K562 (cell line): ENCODE data around the gene KCTD7. TPM values are rescaled to one million over a fixed set of nuclear protein-coding genes. Genes with fewer than 3 reads are reported as not detected.

Source experiments
- ARID4B ChIP-seq: sonication (generic); formaldehyde crosslinking; IDR thresholded peaks from 2 replicates; pipeline ENCODE4 v1.8.0; 2022; ENCODE audit warnings: mild to moderate bottlenecking, missing genetic modification reagents
- ATF2 ChIP-seq: sonication (generic); formaldehyde crosslinking; IDR thresholded peaks from 2 replicates; pipeline ENCODE4 v1.8.1; 2022; ENCODE audit warnings: missing genetic modification reagents
- E2F5 ChIP-seq: sonication (generic); formaldehyde crosslinking; IDR thresholded peaks from 2 replicates; pipeline ENCODE4 v1.8.0; 2022; ENCODE audit warnings: mild to moderate bottlenecking, missing genetic modification reagents
- LARP7 ChIP-seq: fragments of 450-650 bp; IDR thresholded peaks from 2 replicates; pipeline ENCODE4 v1.6.1; 2016
- MLLT1 ChIP-seq, 2 experiments: fragments of 450-650 bp; IDR thresholded peaks; 2 replicates each; pipeline ENCODE4 v1.6.1; 2016
- NR1H2 ChIP-seq: sonication (generic); formaldehyde crosslinking; IDR thresholded peaks from 2 replicates; pipeline ENCODE4 v1.4.0; 2020; ENCODE audit warnings: mild to moderate bottlenecking, missing genetic modification reagents
- PRPF4 ChIP-seq: fragments of 200-400 bp; formaldehyde crosslinking; IDR thresholded peaks from one replicate; pipeline ENCODE4 v1.6.1; 2017; ENCODE audit warnings: low read length, low read depth, mild to moderate bottlenecking; ENCODE audit not compliant: insufficient read depth, poor library complexity, severe bottlenecking
- SIX5 ChIP-seq, 2 experiments: IDR thresholded peaks; 2 replicates each; pipeline ENCODE4 v1.6.1; 2011; ENCODE audit warnings: low read length in 2 of 2, borderline replicate concordance in 1 of 2, low read depth in 1 of 2, mild to moderate bottlenecking in 1 of 2, moderate library complexity in 1 of 2; ENCODE audit not compliant: insufficient read depth in 1 of 2
- SMAD3 ChIP-seq: fragments of 450-650 bp; formaldehyde crosslinking; conservative IDR thresholded peaks from 2 replicates; pipeline ENCODE4 v1.4.0; 2020; ENCODE audit warnings: mild to moderate bottlenecking
- ZBTB5 ChIP-seq: fragments of 450-650 bp; IDR thresholded peaks from 2 replicates; pipeline ENCODE4 v1.6.1; 2017; ENCODE audit warnings: antibody characterized with exemption
- ZNF57 ChIP-seq: fragments of 450-650 bp; formaldehyde crosslinking; IDR thresholded peaks from 2 replicates; pipeline ENCODE4 v1.4.0; 2020; ENCODE audit warnings: mild to moderate bottlenecking, moderate library complexity
- polyA plus RNA-seq, 8 experiments: library from polyadenylated mRNA; depleted of rRNA in 4 of 8; stranded (reverse) in 5 of 8; unstranded in 3 of 8; fragments of >200 nt; fragmentation: Nextera tagmentation in 2 of 8; fragmentation: Illumina TruSeq in 1 of 8; extraction: Ambion mirVana in 2 of 8; extraction: Trizol in 1 of 8; gene quantifications; 2 replicates each; pipeline versions ENCODE4 v1.2.1 to v1.2.3, GENCODE V29; 2011 to 2014; ENCODE audit warnings: inconsistent platforms in 1 of 8, missing spikeins in 1 of 8
- total RNA-seq, 7 experiments: library from RNA; depleted of rRNA in 6 of 7; stranded (reverse); fragments of >200 nt in 6 of 7; fragmentation: Illumina TruSeq in 2 of 7; extraction: Trizol in 2 of 7; gene quantifications; 2 replicates each; pipeline versions ENCODE4 v1.2.1 to v1.2.3, GENCODE V29; 2011 to 2021; ENCODE audit warnings: low replicate concordance in 1 of 7
- TF ChIP-seq, protein P1 (sequence below): fragments of 450-650 bp; formaldehyde crosslinking; IDR thresholded peaks from 2 replicates; pipeline ENCODE4 v1.4.0; 2020; ENCODE audit warnings: mild to moderate bottlenecking, moderate library complexity

KCTD7 gene
- total and polyA plus RNA-seq, 9 of the 15 experiments (the other 6 are each of a cell fraction or from before 2014, with no cell fraction given), result 1.5 to 26.0 (median 9.0) TPM

DNA sequence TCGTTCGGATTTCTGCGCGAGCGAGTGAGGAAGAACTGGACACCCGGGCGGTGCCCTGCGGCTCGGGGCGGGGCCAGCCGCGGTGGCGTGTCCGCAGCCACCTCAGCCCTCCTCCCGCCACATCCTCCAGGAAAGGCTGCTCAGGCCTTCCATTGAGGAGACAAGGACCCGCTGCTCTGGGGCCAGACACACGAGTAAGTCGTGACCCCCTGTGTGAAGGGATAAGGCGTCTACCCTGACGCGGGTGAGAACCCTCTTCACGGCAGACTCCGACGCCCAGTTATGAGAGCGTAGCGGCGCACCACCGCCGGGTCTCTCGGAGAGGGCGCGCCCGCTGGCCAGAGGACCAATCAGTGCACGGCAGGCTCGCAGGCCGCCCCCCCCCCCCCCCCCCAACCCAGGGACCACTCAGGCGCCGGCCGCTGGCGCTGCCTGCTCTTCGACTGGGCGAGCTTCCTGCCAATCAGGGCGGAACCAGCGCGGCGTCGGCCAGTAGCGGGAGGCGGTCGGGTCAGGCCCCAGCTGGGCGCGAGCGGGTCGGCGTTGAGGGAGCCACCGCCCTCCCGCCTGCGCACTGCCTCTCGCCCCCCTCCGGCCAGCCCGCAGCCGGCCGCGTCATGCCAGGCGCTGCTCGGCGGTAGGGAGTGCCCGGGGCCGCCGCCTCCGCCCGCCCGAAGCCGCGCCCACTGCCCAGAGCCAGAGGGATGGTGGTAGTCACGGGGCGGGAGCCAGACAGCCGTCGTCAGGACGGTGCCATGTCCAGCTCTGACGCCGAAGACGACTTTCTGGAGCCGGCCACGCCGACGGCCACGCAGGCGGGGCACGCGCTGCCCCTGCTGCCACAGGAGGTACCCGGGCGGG is at the start of gene KCTD7 (continued):
- TF ChIP-seq ARID4B (CRISPR knock-in tag) (peak; percentile 86), LARP7 (no peak), NR1H2 (CRISPR knock-in tag) (0 out of 2 replicates have a peak, but pooled peaks have one; percentile 19), PRPF4 (no peak), ZBTB5 (no peak), SIX5 (IDR thresholded peaks at IDR 0.05; ENCODE audit: borderline replicate concordance in 1 of 2, insufficient read depth in 1 of 2, low read depth in 1 of 2, low read length in 2 of 2) (no peak; a peak in 1 of 4 replicates), ATF2 (CRISPR knock-in tag) (no peak), SMAD3 (CRISPR knock-in tag) (peak; percentile 62; the same call in 1 of the 2 replicates), ZNF57 (CRISPR knock-in tag) (no peak), MLLT1 (IDR thresholded peaks at IDR 0.05) (peak; percentile 62 to 80; a peak in 3 of 4 replicates), E2F5 (CRISPR knock-in tag) (no peak)
- TF ChIP-seq, protein P1, sequence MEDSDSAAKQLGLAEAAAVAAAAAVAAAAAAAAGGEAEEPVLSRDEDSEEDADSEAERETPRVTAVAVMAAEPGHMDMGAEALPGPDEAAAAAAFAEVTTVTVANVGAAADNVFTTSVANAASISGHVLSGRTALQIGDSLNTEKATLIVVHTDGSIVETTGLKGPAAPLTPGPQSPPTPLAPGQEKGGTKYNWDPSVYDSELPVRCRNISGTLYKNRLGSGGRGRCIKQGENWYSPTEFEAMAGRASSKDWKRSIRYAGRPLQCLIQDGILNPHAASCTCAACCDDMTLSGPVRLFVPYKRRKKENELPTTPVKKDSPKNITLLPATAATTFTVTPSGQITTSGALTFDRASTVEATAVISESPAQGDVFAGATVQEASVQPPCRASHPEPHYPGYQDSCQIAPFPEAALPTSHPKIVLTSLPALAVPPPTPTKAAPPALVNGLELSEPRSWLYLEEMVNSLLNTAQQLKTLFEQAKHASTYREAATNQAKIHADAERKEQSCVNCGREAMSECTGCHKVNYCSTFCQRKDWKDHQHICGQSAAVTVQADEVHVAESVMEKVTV, result no peak
